ENCODE results near the gene LY6G6D. TPM values are rescaled to one million over a fixed set of nuclear protein-coding genes. Genes with fewer than 3 reads are reported as not detected.

The LY6G6D gene
- total and polyA plus RNA-seq, 2 donors (not counting 1 experiment from before 2014, with no cell fraction given), result not detected

DNA sequence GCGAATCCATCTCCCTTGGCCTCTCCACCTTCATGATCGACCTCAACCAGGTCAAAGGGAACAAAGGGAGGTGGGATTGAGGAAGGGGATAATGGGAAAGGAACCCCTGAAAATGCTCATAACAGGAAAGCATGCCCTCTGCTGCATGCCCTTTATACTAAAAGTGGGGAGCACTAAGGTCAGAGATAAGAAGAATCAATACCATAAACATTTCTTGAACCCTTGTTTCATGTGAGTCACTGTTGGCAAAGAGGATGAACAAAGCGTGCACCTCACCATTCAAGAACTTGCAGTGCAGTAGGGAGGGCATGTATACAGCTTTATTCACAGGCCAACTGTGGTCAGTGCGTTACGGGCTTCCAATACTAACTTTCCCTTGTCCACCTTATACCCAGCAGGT is 45.6 kb downstream of the LY6G6D start:
- H3K4me3 Mint-ChIP-seq, result no peak overlapping the region
- no peaks in the 10 kb centered on the region for H3K27me3 Mint-ChIP-seq
- Histone ChIP-seq H3K4me1 (ENCODE audit: control insufficient read depth in 2 of 2, insufficient read depth in 2 of 2, low read length in 2 of 2) (no peaks in the 10 kb centered on the region), H3K9me3 (ENCODE audit: control extremely low read depth in 1 of 3, control insufficient read depth in 2 of 3, insufficient read depth in 1 of 3, low read length in 2 of 3) (no peaks in the 10 kb centered on the region), H3K36me3 (replicated peaks in 1 of 2; ENCODE audit: control extremely low read depth in 1 of 2, control insufficient read depth in 1 of 2, extremely low read depth in 1 of 2, insufficient read depth in 2 of 2, low read length in 1 of 2) (peaks cover 0 to 14% of the 10 kb centered on the region in 2 experiments), H3K79me2 (ENCODE audit: control insufficient read depth, insufficient read depth, low read length) (no peaks in the 10 kb centered on the region), H3K27me3 (replicated peaks in 1 of 4; ENCODE audit: control extremely low read depth in 1 of 4, control insufficient read depth in 3 of 4, insufficient read depth in 4 of 4, low read length in 3 of 4) (no peaks in the 10 kb centered on the region), H4K20me1 (ENCODE audit: control insufficient read depth, insufficient read depth, low read length, poor library complexity, severe bottlenecking) (no peaks in the 10 kb centered on the region), H3K4me3 (ENCODE audit: control extremely low read depth in 1 of 5, extremely low read depth in 1 of 5, insufficient read depth in 1 of 5, low read depth in 2 of 5, low read length in 4 of 5) (no peak overlapping the region), H2AFZ (ENCODE audit: insufficient read depth, low read depth, low read length, poor library complexity, severe bottlenecking) (no peak overlapping the region), H3K9ac (ENCODE audit: low read length) (no peak overlapping the region), H3K4me2 (replicated peaks; ENCODE audit: low read depth, low read length, poor library complexity, severe bottlenecking) (no peak overlapping the region), H3K27ac (ENCODE audit: low read length in 2 of 2) (no peak overlapping the region)
- ChIA-PET POLR2A (interaction anchor here (0.6 kb wide), 2 partner anchors 11 to 15 kb away, joined by 3 to 5 read pairs; no protein-coding TSS in a partner anchor), CTCF (no interaction called here)
- ATAC-seq (ENCODE audit: low read depth) (no peak), DNase-seq (no peak)
- intact Hi-C loops (cut with micrococcal nuclease), result no loop called here
- 100% methylated on average over 1 of the region's 5 CpGs for WGBS (ENCODE audit: insufficient coverage)
- H3K27ac Mint-ChIP-seq, result no peak overlapping the region
- H3K9me3 Mint-ChIP-seq (ENCODE audit: insufficient read depth), result no peaks in the 10 kb centered on the region
- no peak for TF ChIP-seq EZH2 (IDR thresholded peaks at IDR 0.05; ENCODE audit: borderline replicate concordance, insufficient read depth, low read depth, low read length, poor library complexity, severe bottlenecking)
- TF ChIP-seq, protein P1, sequence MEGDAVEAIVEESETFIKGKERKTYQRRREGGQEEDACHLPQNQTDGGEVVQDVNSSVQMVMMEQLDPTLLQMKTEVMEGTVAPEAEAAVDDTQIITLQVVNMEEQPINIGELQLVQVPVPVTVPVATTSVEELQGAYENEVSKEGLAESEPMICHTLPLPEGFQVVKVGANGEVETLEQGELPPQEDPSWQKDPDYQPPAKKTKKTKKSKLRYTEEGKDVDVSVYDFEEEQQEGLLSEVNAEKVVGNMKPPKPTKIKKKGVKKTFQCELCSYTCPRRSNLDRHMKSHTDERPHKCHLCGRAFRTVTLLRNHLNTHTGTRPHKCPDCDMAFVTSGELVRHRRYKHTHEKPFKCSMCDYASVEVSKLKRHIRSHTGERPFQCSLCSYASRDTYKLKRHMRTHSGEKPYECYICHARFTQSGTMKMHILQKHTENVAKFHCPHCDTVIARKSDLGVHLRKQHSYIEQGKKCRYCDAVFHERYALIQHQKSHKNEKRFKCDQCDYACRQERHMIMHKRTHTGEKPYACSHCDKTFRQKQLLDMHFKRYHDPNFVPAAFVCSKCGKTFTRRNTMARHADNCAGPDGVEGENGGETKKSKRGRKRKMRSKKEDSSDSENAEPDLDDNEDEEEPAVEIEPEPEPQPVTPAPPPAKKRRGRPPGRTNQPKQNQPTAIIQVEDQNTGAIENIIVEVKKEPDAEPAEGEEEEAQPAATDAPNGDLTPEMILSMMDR (IDR thresholded peaks at IDR 0.05), result no peak
- H3K4me1 Mint-ChIP-seq, result no peaks in the 10 kb centered on the region

DNA sequence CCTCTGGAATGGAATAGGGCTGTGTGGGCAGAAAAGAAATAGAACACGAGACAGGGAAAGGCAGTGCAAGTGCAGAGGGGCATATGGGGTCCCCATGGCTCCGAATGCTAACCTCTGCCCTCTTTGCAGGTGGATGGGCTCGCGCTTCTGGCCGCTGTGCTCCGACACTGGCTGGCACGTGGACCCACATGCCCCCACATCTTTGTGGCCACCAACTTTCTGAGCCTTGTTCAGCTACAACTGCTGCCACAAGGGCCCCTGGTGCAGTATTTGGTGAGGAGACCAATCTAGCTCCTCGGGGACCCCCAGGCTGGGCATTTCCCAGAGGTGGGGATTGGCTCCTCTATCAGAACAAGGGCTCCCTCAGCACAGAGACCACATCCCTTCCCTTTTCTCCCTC is 46.2 kb downstream of the LY6G6D start:
- 100% methylated on average over 8 of the region's 8 CpGs for WGBS (ENCODE audit: insufficient coverage)
- no peak overlapping the region for H3K4me3 ChIP-seq (ENCODE audit: control extremely low read depth in 1 of 5, extremely low read depth in 1 of 5, insufficient read depth in 1 of 5, low read depth in 2 of 5, low read length in 4 of 5)
- no peaks in the 10 kb centered on the region for H3K27me3 ChIP-seq (replicated peaks in 1 of 4; ENCODE audit: control extremely low read depth in 1 of 4, control insufficient read depth in 3 of 4, insufficient read depth in 4 of 4, low read length in 3 of 4)
- POLR2A ChIA-PET, result interaction anchor here (0.6 kb wide), 2 partner anchors 10 to 71 kb away, joined by 3 to 7 read pairs; no protein-coding TSS in a partner anchor
- no peak overlapping the region for H3K4me3 Mint-ChIP-seq
- no peaks in the 10 kb centered on the region for H3K9me3 Mint-ChIP-seq (ENCODE audit: insufficient read depth)
- H3K9me3 ChIP-seq (ENCODE audit: control extremely low read depth in 1 of 3, control insufficient read depth in 2 of 3, insufficient read depth in 1 of 3, low read length in 2 of 3), result no peaks in the 10 kb centered on the region
- H3K36me3 ChIP-seq (replicated peaks in 1 of 2; ENCODE audit: control extremely low read depth in 1 of 2, control insufficient read depth in 1 of 2, extremely low read depth in 1 of 2, insufficient read depth in 2 of 2, low read length in 1 of 2), result peaks cover 0 to 14% of the 10 kb centered on the region in 2 experiments
- H3K4me1 ChIP-seq (ENCODE audit: control insufficient read depth in 2 of 2, insufficient read depth in 2 of 2, low read length in 2 of 2), result no peaks in the 10 kb centered on the region
- no peaks in the 10 kb centered on the region for H3K4me1 Mint-ChIP-seq
- H3K27me3 Mint-ChIP-seq, result no peaks in the 10 kb centered on the region
- no peak for ATAC-seq (ENCODE audit: low read depth)
- H3K27ac ChIP-seq (ENCODE audit: low read length in 2 of 2), result no peak overlapping the region
- H3K4me2 ChIP-seq (replicated peaks; ENCODE audit: low read depth, low read length, poor library complexity, severe bottlenecking), result no peak overlapping the region
- CTCF ChIA-PET, result no interaction called here
- no peaks in the 10 kb centered on the region for H4K20me1 ChIP-seq (ENCODE audit: control insufficient read depth, insufficient read depth, low read length, poor library complexity, severe bottlenecking)
- intact Hi-C loops (cut with micrococcal nuclease), result no loop called here
- H2AFZ ChIP-seq (ENCODE audit: insufficient read depth, low read depth, low read length, poor library complexity, severe bottlenecking), result no peak overlapping the region
- H3K79me2 ChIP-seq (ENCODE audit: control insufficient read depth, insufficient read depth, low read length), result no peaks in the 10 kb centered on the region
- H3K27ac Mint-ChIP-seq, result no peak overlapping the region
- DNase-seq, result no peak
- H3K9ac ChIP-seq (ENCODE audit: low read length), result no peak overlapping the region
- TF ChIP-seq, protein P1 (IDR thresholded peaks at IDR 0.05), result no peak
- no peak for TF ChIP-seq EZH2 (IDR thresholded peaks at IDR 0.05; ENCODE audit: borderline replicate concordance, insufficient read depth, low read depth, low read length, poor library complexity, severe bottlenecking)
